HG03571 (cell line): Measurements from ENCODE around the gene PRG2.
"Not testable (repeated sequence)": the region's sequence is repeated elsewhere in the genome, so short reads cannot be mapped to it uniquely, and the experiment has no call there.

ENCODE experiments used
- ATAC-seq: cut with Tn5 transposase; IDR thresholded peaks from one replicate; pipeline ENCODE4 v1.9.1; 2021; ENCODE audit not compliant: unreplicated experiment

The PRG2 gene

GRCh38 chr11:57370251-57370650, 20.2 kb downstream of the PRG2 start:
- ATAC-seq, result no peak

GRCh38 chr11:57368845-57369232, 21.6 kb downstream of the PRG2 start:
- no peak for ATAC-seq

- no peak for ATAC-seq
Measured at GRCh38 chr11:57368106-57368844, 22.2 kb downstream of the PRG2 start.

- ATAC-seq, result no peak
Measured at GRCh38 chr11:57364851-57365660, 25.4 kb downstream of the PRG2 start.

- ATAC-seq, result no peak
Measured at GRCh38 chr11:57363131-57364080, 27.0 kb downstream of the PRG2 start.

- no peak for ATAC-seq
Measured at GRCh38 chr11:57361926-57362325, 28.5 kb downstream of the PRG2 start.

- ATAC-seq, result not testable (repeated sequence)
Measured at GRCh38 chr11:57361420-57361819, 29.0 kb downstream of the PRG2 start.

GRCh38 chr11:57360991-57361390, 29.5 kb downstream of the PRG2 start:
- ATAC-seq, result no peak

- no peak for ATAC-seq
Measured at GRCh38 chr11:57359896-57360690, 30.4 kb downstream of the PRG2 start.

- no peak for ATAC-seq
Measured at GRCh38 chr11:57359396-57359795, 31.1 kb downstream of the PRG2 start.

- no peak for ATAC-seq
Measured at GRCh38 chr11:57358991-57359390, 31.5 kb downstream of the PRG2 start.

GRCh38 chr11:57358543-57358961, 31.9 kb downstream of the PRG2 start:
- ATAC-seq, result no peak

- no peak for ATAC-seq
Measured at GRCh38 chr11:57357856-57358255, 32.6 kb downstream of the PRG2 start.

- ATAC-seq, result no peak
Measured at GRCh38 chr11:57357310-57357709, 33.1 kb downstream of the PRG2 start.

- ATAC-seq, result no peak
Measured at GRCh38 chr11:57356268-57356667, 34.2 kb downstream of the PRG2 start.

GRCh38 chr11:57354699-57355098, 35.8 kb downstream of the PRG2 start:
- ATAC-seq, result no peak

GRCh38 chr11:57353852-57354251, 36.6 kb downstream of the PRG2 start:
- ATAC-seq, result no peak

- no peak for ATAC-seq
Measured at GRCh38 chr11:57353446-57353845, 37.0 kb downstream of the PRG2 start.

- no peak for ATAC-seq
Measured at GRCh38 chr11:57353036-57353435, 37.4 kb downstream of the PRG2 start.

GRCh38 chr11:57349491-57350274, 40.8 kb downstream of the PRG2 start:
- no peak for ATAC-seq
